ENCODE data around the gene DISC1. TPM values are rescaled to one million over a fixed set of nuclear protein-coding genes. Genes with fewer than 3 reads are reported as not detected.
"Not testable (repeated sequence)": the region's sequence is repeated elsewhere in the genome, so short reads cannot be mapped to it uniquely, and the experiment has no call there.

Gene DISC1
- polyA plus RNA-seq, 4 donors: 5.3 to 7.2 (median 6.8) TPM

GRCh38 chr1:231724041-231724440, 97.5 kb downstream of the DISC1 start:
- DNase-seq (ENCODE audit: low read depth in 4 of 4, low spot score in 3 of 4): no peak

GRCh38 chr1:231724876-231725647, 98.5 kb downstream of the DISC1 start:
- DNase-seq (ENCODE audit: low read depth in 4 of 4, low spot score in 3 of 4): no peak

- no peak for DNase-seq (ENCODE audit: low read depth in 4 of 4, low spot score in 3 of 4)
Measured at GRCh38 chr1:231727171-231727570, 100.6 kb downstream of the DISC1 start.

- DNase-seq (ENCODE audit: low read depth in 4 of 4, low spot score in 3 of 4): not testable (repeated sequence)
Measured at GRCh38 chr1:231728987-231729386, 102.4 kb downstream of the DISC1 start.

GRCh38 chr1:231729544-231729943, 103.0 kb downstream of the DISC1 start:
- no peak for DNase-seq (ENCODE audit: low read depth in 4 of 4, low spot score in 3 of 4)

GRCh38 chr1:231731268-231731667, 104.7 kb downstream of the DISC1 start:
- DNase-seq (ENCODE audit: low read depth in 4 of 4, low spot score in 3 of 4): no peak

- DNase-seq (ENCODE audit: low read depth in 4 of 4, low spot score in 3 of 4): no peak
Measured at GRCh38 chr1:231733063-231733462, 106.5 kb downstream of the DISC1 start.

GRCh38 chr1:231733672-231734071, 107.1 kb downstream of the DISC1 start:
- no peak for DNase-seq (ENCODE audit: low read depth in 4 of 4, low spot score in 3 of 4)

- DNase-seq (ENCODE audit: low read depth in 4 of 4, low spot score in 3 of 4): no peak
Measured at GRCh38 chr1:231734417-231734816, 107.8 kb downstream of the DISC1 start.

GRCh38 chr1:231735411-231735810, 108.8 kb downstream of the DISC1 start:
- DNase-seq (ENCODE audit: low read depth in 4 of 4, low spot score in 3 of 4): no peak

GRCh38 chr1:231735941-231736340, 109.4 kb downstream of the DISC1 start:
- DNase-seq (ENCODE audit: low read depth in 4 of 4, low spot score in 3 of 4): no peak

- DNase-seq (ENCODE audit: low read depth in 4 of 4, low spot score in 3 of 4): no peak
Measured at GRCh38 chr1:231736464-231736863, 109.9 kb downstream of the DISC1 start.

GRCh38 chr1:231738554-231738953, 112.0 kb downstream of the DISC1 start:
- no peak for DNase-seq (ENCODE audit: low read depth in 4 of 4, low spot score in 3 of 4)

GRCh38 chr1:231743966-231744365, 117.4 kb downstream of the DISC1 start:
- DNase-seq (ENCODE audit: low read depth in 4 of 4, low spot score in 3 of 4): no peak

GRCh38 chr1:231748760-231749415, 122.3 kb downstream of the DISC1 start:
- no peak for DNase-seq (ENCODE audit: low read depth in 4 of 4, low spot score in 3 of 4)

GRCh38 chr1:231750296-231750695, 123.7 kb downstream of the DISC1 start:
- no peak for DNase-seq (ENCODE audit: low read depth in 4 of 4, low spot score in 3 of 4)

- no peak for DNase-seq (ENCODE audit: low read depth in 4 of 4, low spot score in 3 of 4)
Measured at GRCh38 chr1:231750818-231751362, 124.3 kb downstream of the DISC1 start.

GRCh38 chr1:231751415-231751814, 124.8 kb downstream of the DISC1 start:
- DNase-seq (ENCODE audit: low read depth in 4 of 4, low spot score in 3 of 4): no peak

- DNase-seq (ENCODE audit: low read depth in 4 of 4, low spot score in 3 of 4): no peak
Measured at GRCh38 chr1:231753313-231753712, 126.7 kb downstream of the DISC1 start.

- DNase-seq (ENCODE audit: low read depth in 4 of 4, low spot score in 3 of 4): no peak
Measured at GRCh38 chr1:231757101-231757404, 130.5 kb downstream of the DISC1 start.

- no peak for DNase-seq (ENCODE audit: low read depth in 4 of 4, low spot score in 3 of 4)
Measured at GRCh38 chr1:231757759-231758158, 131.2 kb downstream of the DISC1 start.

- no peak for DNase-seq (ENCODE audit: low read depth in 4 of 4, low spot score in 3 of 4)
Measured at GRCh38 chr1:231761252-231761651, 134.7 kb downstream of the DISC1 start.
